Measurements from ENCODE around the gene TIMM10B.

Gene TIMM10B

GRCh38 chr11:6457581-6458320 lies 23.6 kb upstream of the TIMM10B start:
- Mint-ChIP-seq H3K36me3 (peaks cover 20% of the 10 kb centered on the region), H3K4me1 (no peaks in the 10 kb centered on the region), H3K4me3 (no peak overlapping the region)

DNA sequence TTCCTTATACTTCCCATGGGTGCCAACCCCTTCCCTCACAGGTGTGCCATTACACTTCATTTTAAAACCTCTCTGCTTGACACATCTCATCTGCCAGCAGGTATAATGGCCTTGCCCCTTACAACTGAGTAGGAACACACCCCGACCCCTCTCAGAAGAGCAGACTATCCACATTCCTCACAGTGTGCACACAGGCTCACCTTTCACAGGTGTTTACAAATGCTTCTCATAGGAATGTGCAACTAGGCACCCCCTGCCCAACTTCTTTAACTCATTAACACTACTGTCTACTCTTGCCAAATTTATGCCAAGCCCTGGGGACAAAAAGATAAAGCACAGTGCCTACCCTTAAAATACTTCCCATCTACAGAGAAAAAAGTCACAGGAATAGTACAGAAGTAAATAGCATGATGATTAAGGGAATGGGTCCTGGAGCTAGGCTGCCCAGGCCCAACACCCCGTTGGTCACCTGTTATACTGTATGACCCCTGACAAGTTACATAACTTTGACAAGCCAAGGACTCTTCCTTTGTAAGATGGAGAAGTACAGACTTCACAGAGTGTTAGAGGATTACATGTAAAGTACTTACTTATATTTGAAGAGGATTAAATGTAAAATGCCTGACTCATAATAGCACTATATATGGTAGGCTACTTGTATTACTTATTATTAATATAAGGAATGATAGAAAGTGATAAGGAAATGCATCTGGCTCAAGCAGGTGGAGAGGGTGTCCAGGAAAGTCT lies 22.8 kb upstream of the TIMM10B start:
- Mint-ChIP-seq H3K9me3 (no peaks in the 10 kb centered on the region), H3K36me3 (peaks cover 24% of the 10 kb centered on the region), H3K27ac (no peak overlapping the region), H3K4me3 (no peak overlapping the region), H3K4me1 (no peaks in the 10 kb centered on the region), H3K27me3 (no peaks in the 10 kb centered on the region)
- ATAC-seq, result no peak

More at GRCh38 chr11:6457581-6458320, 23.6 kb upstream of the TIMM10B start:
- H3K27ac Mint-ChIP-seq, result no peak overlapping the region
- ATAC-seq, result no peak
- H3K9me3 Mint-ChIP-seq, result no peaks in the 10 kb centered on the region
- no peaks in the 10 kb centered on the region for H3K27me3 Mint-ChIP-seq

GRCh38 chr11:6459099-6459450 lies 22.2 kb upstream of the TIMM10B start:
- Mint-ChIP-seq H3K4me1 (no peaks in the 10 kb centered on the region), H3K27ac (no peak overlapping the region), H3K9me3 (no peaks in the 10 kb centered on the region), H3K36me3 (peaks cover 30% of the 10 kb centered on the region), H3K4me3 (no peak overlapping the region), H3K27me3 (no peaks in the 10 kb centered on the region)
- ATAC-seq, result no peak

DNA sequence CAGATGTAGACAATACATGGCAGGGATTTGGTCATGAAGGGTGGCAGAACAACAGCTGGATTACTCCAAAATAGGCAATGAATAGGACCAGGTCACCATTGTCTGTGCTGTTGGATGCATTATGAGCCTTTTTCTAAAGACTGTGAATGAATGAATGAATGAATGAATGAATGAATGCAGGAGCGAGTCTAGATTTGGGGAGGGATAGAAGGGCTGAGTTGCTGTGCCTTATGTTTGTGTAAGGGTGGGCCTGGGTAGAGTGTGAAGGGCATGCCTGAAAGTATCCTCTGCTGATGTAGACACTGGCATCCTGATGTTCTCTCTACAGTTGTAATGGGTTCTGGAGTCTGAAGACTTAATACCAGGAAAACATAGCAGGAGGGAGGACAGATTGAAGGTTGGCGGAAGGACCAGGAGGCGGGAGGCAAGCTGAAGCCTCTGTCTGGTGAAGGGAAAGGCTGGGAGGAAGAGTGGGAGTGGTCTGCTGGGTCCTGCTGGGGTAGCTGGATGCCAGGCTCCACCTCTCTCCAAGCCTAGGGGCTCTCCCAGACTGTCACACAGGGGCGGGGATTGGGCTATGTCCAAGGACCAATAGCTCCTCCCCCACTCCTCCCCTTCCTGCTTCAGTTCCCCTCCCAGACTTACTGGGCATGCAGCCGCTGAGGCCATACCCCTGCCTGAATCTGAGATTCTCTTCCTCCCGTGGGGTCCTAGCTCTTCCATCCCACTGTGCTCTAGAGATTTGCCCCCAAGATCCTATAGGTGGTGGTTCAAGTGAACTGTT lies 12.4 kb upstream of the TIMM10B start:
- ATAC-seq, result peak; percentile 47
- Mint-ChIP-seq H3K36me3 (peaks cover 20% of the 10 kb centered on the region), H3K4me3 (no peak overlapping the region), H3K4me1 (peaks cover 9% of the 10 kb centered on the region), H3K27me3 (no peaks in the 10 kb centered on the region), H3K9me3 (no peaks in the 10 kb centered on the region), H3K27ac (no peak overlapping the region)

GRCh38 chr11:6469599-6469998 lies 11.7 kb upstream of the TIMM10B start:
- H3K27ac Mint-ChIP-seq, result no peak overlapping the region

DNA sequence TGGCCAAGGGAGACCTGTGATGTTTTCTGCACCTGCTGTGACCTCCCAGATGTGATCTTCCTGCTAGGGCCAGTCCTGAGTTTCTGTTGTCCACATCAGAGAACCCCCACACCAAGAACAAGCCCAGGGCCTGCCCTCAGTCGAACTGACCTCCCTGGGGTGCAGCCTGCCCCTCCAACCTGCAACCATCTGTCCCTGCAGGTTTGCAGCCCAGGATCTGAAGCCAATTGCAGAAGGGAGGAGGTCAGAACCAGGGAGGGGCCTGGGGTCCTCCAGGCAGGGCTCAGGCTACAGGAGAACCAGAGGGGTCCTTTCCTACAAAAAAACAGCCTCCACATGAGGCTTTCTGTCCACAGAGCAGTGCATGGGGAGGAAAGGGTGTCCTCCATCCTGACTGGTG lies 8.4 kb upstream of the TIMM10B start:
- peaks cover 14% of the 10 kb centered on the region for H3K36me3 Mint-ChIP-seq
- peaks cover 14% of the 10 kb centered on the region for H3K4me1 Mint-ChIP-seq
- H3K27ac Mint-ChIP-seq, result peak overlapping the region; percentile 76
- no peaks in the 10 kb centered on the region for H3K9me3 Mint-ChIP-seq
- no peaks in the 10 kb centered on the region for H3K27me3 Mint-ChIP-seq
- H3K4me3 Mint-ChIP-seq, result peak overlapping the region; percentile 64
- ATAC-seq, result no peak

More at GRCh38 chr11:6469599-6469998, 11.7 kb upstream of the TIMM10B start:
- peaks cover 14% of the 10 kb centered on the region for H3K4me1 Mint-ChIP-seq
- ATAC-seq, result no peak
- H3K4me3 Mint-ChIP-seq, result no peak overlapping the region
- no peaks in the 10 kb centered on the region for H3K9me3 Mint-ChIP-seq
- H3K27me3 Mint-ChIP-seq, result no peaks in the 10 kb centered on the region
- H3K36me3 Mint-ChIP-seq, result peaks cover 17% of the 10 kb centered on the region

- Mint-ChIP-seq H3K36me3 (peaks cover 18% of the 10 kb centered on the region), H3K27ac (peak within 1 kb of the TSS; percentile 76), H3K4me3 (peak within 1 kb of the TSS; percentile 89), H3K4me1 (peaks cover 15% of the 10 kb centered on the region), H3K9me3 (no peaks in the 10 kb centered on the region), H3K27me3 (no peaks in the 10 kb centered on the region)
- ATAC-seq, result peak; percentile 91
Measured at GRCh38 chr11:6473451-6474412, 7.6 kb upstream of the TIMM10B start, which contains the start of gene TRIM3. Gene TRIM3 (minus strand): TSS chr11:6473941. CDS start chr11:6465695, 8,246 bp downstream.

DNA sequence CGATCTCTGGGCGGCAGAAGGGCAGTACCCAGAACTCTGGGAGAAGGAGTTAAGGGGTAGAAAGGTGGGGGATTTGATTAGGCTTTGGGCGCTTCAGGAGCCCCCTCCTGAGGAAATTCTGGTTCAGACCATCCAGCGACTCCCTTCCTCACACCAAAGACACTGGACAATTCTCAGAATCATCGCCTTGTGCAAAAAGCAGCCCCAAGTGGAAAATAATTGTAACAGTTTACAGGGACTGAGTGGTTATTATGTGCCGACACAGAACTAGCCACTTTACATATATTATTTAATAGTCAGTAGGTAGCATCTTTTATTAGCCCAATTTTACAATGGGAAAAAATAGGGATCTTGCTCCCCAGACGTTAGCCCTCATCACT lies 6.9 kb upstream of the TIMM10B start:
- ATAC-seq, result peak; percentile 1
- Mint-ChIP-seq H3K4me3 (peak overlapping the region; percentile 84), H3K27me3 (no peaks in the 10 kb centered on the region), H3K4me1 (peaks cover 22% of the 10 kb centered on the region), H3K36me3 (peaks cover 18% of the 10 kb centered on the region), H3K9me3 (no peaks in the 10 kb centered on the region), H3K27ac (peak overlapping the region; percentile 76)

DNA sequence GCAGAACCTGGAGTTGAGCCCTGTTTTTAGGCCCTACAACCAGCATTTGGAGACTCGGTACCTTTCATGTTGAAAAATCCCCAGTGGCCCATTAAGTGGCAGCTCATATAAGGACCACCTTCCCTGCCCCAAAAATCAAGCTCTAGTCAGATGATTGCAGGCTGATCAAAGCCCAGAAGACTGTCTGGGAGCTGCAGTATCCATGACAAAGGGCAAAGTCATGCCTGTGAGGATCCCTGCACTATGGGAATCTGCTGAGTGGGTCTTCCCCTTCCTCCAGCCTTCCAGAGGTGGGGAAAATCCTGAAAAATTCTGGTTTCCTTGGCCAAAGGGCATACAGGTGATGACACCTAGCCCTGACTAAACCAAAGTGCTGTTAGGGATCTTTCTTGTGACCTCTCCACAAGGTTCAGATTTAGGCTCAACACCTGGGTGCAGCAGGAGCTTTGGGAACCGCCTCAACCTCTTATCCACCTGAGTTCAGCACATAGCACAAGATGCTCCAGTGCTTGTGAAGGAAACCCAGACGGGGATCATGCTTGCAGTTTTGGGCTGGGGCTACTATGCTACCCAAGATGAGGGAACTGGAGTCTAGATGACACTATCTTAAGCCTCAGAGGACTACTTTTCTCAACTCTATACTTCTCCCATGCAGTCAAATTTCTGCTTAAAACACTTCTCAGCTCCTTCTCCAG lies 6.3 kb upstream of the TIMM10B start:
- H3K9me3 Mint-ChIP-seq, result no peaks in the 10 kb centered on the region
- H3K36me3 Mint-ChIP-seq, result peaks cover 18% of the 10 kb centered on the region
- ATAC-seq, result no peak
- peaks cover 27% of the 10 kb centered on the region for H3K4me1 Mint-ChIP-seq
- H3K27ac Mint-ChIP-seq, result peak overlapping the region; percentile 76
- H3K4me3 Mint-ChIP-seq, result no peak overlapping the region
- no peaks in the 10 kb centered on the region for H3K27me3 Mint-ChIP-seq

DNA sequence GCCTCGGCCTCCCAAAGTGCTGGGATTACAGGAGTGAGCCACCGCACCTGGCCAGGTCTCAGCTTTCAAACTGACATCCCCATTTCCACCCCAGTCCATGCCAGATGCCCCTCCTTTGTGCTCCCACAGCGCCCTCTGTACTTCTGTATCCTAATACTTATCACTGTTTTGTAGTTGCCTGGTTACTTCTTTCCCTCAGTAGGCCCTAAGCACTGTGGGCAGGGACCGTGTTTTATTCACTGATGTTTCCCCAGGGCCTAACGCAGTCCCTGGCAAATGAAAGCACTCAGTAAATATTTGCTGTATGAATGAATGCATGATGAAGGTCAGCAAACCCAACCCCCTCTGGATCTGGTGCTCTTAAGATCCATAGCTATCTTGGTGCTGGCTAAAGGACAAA lies 5.4 kb upstream of the TIMM10B start:
- no peak for ATAC-seq
- Mint-ChIP-seq H3K27me3 (no peaks in the 10 kb centered on the region), H3K4me3 (no peak overlapping the region), H3K4me1 (peaks cover 37% of the 10 kb centered on the region), H3K27ac (peak overlapping the region; percentile 9), H3K9me3 (no peaks in the 10 kb centered on the region), H3K36me3 (peaks cover 18% of the 10 kb centered on the region)

DNA sequence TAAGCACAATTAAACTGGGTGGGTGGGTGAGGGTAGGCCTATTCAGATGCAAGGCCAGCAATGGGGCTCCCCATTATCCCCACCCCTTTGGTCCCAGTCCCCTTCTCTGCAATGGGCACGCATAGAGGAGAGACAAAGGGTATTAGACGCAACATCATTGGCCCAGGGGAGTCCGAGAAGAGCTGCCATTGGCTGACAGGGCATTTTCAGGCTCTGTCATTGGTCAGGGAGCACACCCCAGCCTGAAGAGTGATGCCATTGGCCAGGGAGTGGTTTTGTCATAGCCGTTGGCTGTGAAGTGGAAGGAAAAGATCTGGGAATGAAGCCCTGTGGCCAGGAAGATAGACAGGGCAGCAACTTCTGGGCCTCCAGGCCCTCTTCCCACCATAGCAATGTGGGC lies 4.7 kb upstream of the TIMM10B start:
- H3K27ac Mint-ChIP-seq, result no peak overlapping the region
- no peaks in the 10 kb centered on the region for H3K9me3 Mint-ChIP-seq
- no peak for ATAC-seq
- peaks cover 18% of the 10 kb centered on the region for H3K36me3 Mint-ChIP-seq
- H3K4me1 Mint-ChIP-seq, result peaks cover 41% of the 10 kb centered on the region
- H3K4me3 Mint-ChIP-seq, result no peak overlapping the region
- H3K27me3 Mint-ChIP-seq, result no peaks in the 10 kb centered on the region

DNA sequence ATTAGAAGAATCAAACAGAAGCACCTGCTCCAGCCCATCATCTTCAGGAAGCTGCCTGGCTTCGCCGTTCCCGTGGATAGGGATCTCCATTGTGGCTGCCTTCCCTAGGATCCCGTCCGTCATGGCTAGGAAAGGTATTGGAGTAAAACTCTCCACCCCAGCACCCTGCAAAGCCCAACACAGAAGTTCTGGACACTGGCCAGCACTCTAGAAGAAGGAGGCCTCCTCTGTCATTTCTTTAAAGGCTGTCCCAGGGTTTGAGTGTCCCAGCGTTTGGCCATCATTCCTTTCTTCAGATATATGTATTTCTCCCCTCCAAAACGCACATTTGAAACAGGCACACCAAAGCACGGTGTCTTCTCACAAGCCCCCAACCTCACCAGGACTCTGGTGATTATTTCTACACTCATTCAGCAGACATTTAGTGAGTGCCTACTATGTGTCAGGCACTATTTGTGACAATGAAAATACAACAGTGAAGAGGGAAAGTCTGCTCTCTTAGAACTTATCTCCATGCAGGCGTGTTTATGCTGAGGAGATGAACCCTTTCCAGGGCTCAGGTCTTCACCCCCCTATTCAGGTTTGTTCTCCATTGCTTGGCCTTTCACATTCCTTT lies 894 bp upstream of the TIMM10B start:
- Mint-ChIP-seq H3K36me3 (peaks cover 30% of the 10 kb centered on the region), H3K4me3 (peak overlapping the region; percentile 86), H3K27me3 (no peaks in the 10 kb centered on the region), H3K9me3 (no peaks in the 10 kb centered on the region), H3K4me1 (peaks cover 40% of the 10 kb centered on the region), H3K27ac (peak overlapping the region; percentile 93)
- no peak for ATAC-seq

GRCh38 chr11:6481924-6482275 lies 599 bp downstream of the TIMM10B start:
- ATAC-seq, result no peak
- no peaks in the 10 kb centered on the region for H3K27me3 Mint-ChIP-seq
- peaks cover 40% of the 10 kb centered on the region for H3K4me1 Mint-ChIP-seq
- peaks cover 24% of the 10 kb centered on the region for H3K36me3 Mint-ChIP-seq
- peak overlapping the region; percentile 93 for H3K27ac Mint-ChIP-seq
- peak overlapping the region; percentile 86 for H3K4me3 Mint-ChIP-seq
- no peaks in the 10 kb centered on the region for H3K9me3 Mint-ChIP-seq

DNA sequence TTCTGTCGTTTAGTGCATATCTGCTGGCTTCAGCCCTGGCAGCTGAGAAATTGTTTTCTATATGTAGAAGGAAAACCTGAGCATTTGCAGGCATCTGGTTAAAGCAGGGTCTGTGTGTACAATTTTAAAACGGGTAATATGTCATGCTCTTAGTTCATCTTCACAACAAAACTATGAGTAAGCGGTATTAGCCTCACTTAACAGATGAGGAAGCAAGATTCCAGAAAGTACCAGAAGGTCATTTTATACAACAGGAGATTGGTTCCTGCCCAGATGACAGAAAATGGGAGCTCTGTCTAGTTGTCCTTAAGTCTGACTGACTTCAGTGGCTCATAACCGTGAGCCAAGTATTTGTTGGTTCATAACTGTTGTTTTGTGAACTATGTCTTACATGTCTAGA lies 1.1 kb downstream of the TIMM10B start:
- Mint-ChIP-seq H3K4me1 (peaks cover 40% of the 10 kb centered on the region), H3K27ac (peak overlapping the region; percentile 93), H3K36me3 (peaks cover 20% of the 10 kb centered on the region), H3K27me3 (no peaks in the 10 kb centered on the region), H3K9me3 (no peaks in the 10 kb centered on the region), H3K4me3 (peak overlapping the region; percentile 86)
- ATAC-seq, result no peak

All from stimulated activated memory B cell treated with anti-CD40 and anti-IgM and Interleukin-4, amounts not matched to agents 10 μg/mL and 1 μg/mL and 100 μg/mL, for 72 hours (primary cell).